Nephron (organoid): ENCODE data around the gene FMN2.

Experiments
- H3K27ac Mint-ChIP-seq, 3 experiments: 2 replicates each; pipeline ENCODE4 v1.8.0; 2020; ENCODE audit warnings: mixed read lengths in 3 of 3, mild to moderate bottlenecking in 2 of 3, moderate library complexity in 1 of 3
- H3K27me3 Mint-ChIP-seq: 2 replicates; pipeline ENCODE4 v1.8.0; 2021; ENCODE audit warnings: low read depth, mild to moderate bottlenecking, moderate library complexity, mixed read lengths
- H3K36me3 Mint-ChIP-seq: 2 replicates; pipeline ENCODE4 v1.8.0; 2020; ENCODE audit warnings: low read depth, mixed read lengths
- H3K4me1 Mint-ChIP-seq: 2 replicates; pipeline ENCODE4 v1.8.0; 2020; ENCODE audit warnings: mixed read lengths
- H3K4me3 Mint-ChIP-seq, 3 experiments: 2 replicates each; pipeline ENCODE4 v1.8.0; 2020; ENCODE audit warnings: mild to moderate bottlenecking in 3 of 3, mixed read lengths in 3 of 3, moderate library complexity in 2 of 3
- H3K9me3 Mint-ChIP-seq: 2 replicates; pipeline ENCODE4 v1.8.0; 2020; ENCODE audit warnings: mixed read lengths
- TF ChIP-seq, protein P1 (sequence below), 3 experiments: fragments of 200-600 bp; sonication (generic); IDR thresholded peaks; one replicate each; pipeline ENCODE4 v1.5.0; 2021; ENCODE audit warnings: antibody characterized with exemption in 3 of 3; ENCODE audit not compliant: unreplicated experiment in 3 of 3

FMN2 gene

DNA sequence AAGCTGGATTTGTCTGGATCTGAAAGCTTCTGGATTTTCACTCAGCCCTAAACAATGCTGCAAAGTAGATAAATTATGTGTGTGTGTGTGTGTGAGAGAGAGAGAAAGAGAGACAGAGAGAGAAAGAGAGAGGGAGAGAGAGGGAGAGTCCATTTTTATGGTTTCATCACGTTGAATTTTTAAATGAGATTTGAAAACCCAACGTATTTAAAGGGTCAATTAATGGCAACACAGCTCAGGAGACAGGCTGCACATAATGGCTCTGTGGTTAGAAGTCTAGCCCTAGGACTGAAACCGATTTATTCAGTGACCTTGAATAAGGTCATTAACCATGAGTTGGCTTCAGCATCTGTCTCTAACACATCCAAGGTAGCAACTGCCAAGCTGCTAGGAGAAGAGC lies 35.3 kb upstream of the FMN2 start:
- TF ChIP-seq, protein P1, sequence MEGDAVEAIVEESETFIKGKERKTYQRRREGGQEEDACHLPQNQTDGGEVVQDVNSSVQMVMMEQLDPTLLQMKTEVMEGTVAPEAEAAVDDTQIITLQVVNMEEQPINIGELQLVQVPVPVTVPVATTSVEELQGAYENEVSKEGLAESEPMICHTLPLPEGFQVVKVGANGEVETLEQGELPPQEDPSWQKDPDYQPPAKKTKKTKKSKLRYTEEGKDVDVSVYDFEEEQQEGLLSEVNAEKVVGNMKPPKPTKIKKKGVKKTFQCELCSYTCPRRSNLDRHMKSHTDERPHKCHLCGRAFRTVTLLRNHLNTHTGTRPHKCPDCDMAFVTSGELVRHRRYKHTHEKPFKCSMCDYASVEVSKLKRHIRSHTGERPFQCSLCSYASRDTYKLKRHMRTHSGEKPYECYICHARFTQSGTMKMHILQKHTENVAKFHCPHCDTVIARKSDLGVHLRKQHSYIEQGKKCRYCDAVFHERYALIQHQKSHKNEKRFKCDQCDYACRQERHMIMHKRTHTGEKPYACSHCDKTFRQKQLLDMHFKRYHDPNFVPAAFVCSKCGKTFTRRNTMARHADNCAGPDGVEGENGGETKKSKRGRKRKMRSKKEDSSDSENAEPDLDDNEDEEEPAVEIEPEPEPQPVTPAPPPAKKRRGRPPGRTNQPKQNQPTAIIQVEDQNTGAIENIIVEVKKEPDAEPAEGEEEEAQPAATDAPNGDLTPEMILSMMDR (IDR thresholded peaks at IDR 0.05; ENCODE audit: unreplicated experiment in 3 of 3): no peak
- Mint-ChIP-seq H3K27ac (no peak overlapping the region), H3K27me3 (no peaks in the 10 kb centered on the region), H3K9me3 (no peaks in the 10 kb centered on the region), H3K4me3 (no peak overlapping the region), H3K36me3 (no peaks in the 10 kb centered on the region), H3K4me1 (no peaks in the 10 kb centered on the region)

DNA sequence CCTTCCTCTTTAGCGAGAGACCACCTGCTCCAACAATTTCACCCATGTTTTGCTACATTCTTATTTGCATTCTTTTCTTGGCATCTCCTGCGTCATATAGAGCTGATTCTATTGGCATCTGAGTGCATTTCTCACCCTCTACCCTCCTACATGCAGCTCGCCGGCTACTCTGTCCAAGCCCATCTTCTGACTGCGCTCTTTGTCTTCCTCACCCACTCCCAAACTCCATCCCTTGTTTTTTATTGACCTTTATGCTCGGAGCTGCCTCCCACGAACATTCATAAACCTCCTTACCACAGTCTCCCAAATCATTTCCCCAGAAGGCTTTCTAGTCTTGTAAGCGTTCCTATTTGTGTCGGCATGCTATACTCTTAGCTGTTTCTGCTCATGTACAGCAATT lies 33.6 kb upstream of the FMN2 start:
- TF ChIP-seq, protein P1 (IDR thresholded peaks at IDR 0.05; ENCODE audit: unreplicated experiment in 3 of 3): no peak
- no peaks in the 10 kb centered on the region for H3K4me1 Mint-ChIP-seq
- no peaks in the 10 kb centered on the region for H3K36me3 Mint-ChIP-seq
- no peaks in the 10 kb centered on the region for H3K27me3 Mint-ChIP-seq
- no peaks in the 10 kb centered on the region for H3K9me3 Mint-ChIP-seq
- no peak overlapping the region for H3K27ac Mint-ChIP-seq
- no peak overlapping the region for H3K4me3 Mint-ChIP-seq

GRCh38 chr1:240068961-240069360 lies 22.7 kb upstream of the FMN2 start:
- Mint-ChIP-seq H3K4me1 (no peaks in the 10 kb centered on the region), H3K36me3 (no peaks in the 10 kb centered on the region), H3K9me3 (no peaks in the 10 kb centered on the region), H3K27me3 (no peaks in the 10 kb centered on the region), H3K27ac (no peak overlapping the region), H3K4me3 (no peak overlapping the region)
- TF ChIP-seq, protein P1 (IDR thresholded peaks at IDR 0.05; ENCODE audit: unreplicated experiment in 3 of 3): no peak

DNA sequence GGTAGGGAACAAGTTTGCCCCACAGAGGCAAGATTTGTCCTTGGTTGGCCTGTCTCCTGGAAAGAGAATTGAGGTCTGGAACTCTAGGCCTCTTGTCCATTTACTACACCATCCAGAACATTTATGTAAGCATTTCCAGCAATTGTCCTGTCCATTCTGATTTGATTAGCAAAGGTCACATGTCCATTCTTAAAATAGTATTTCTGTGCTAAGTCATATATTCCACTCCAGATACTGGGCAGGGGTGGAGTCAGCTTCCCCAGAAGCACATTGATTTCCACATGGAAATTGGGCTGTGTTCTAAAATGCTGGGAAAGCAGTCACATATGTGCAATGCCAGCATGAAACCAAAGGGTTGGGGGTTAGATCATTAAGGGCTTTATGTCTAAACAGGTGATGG lies 21.5 kb upstream of the FMN2 start:
- no peaks in the 10 kb centered on the region for H3K9me3 Mint-ChIP-seq
- TF ChIP-seq, protein P1 (IDR thresholded peaks at IDR 0.05; ENCODE audit: unreplicated experiment in 3 of 3): no peak
- no peaks in the 10 kb centered on the region for H3K4me1 Mint-ChIP-seq
- no peaks in the 10 kb centered on the region for H3K36me3 Mint-ChIP-seq
- no peaks in the 10 kb centered on the region for H3K27me3 Mint-ChIP-seq
- no peak overlapping the region for H3K27ac Mint-ChIP-seq
- H3K4me3 Mint-ChIP-seq: no peak overlapping the region

GRCh38 chr1:240073097-240073496 lies 18.6 kb upstream of the FMN2 start:
- no peaks in the 10 kb centered on the region for H3K4me1 Mint-ChIP-seq
- TF ChIP-seq, protein P1 (IDR thresholded peaks at IDR 0.05; ENCODE audit: unreplicated experiment in 3 of 3): no peak
- peaks cover 4% of the 10 kb centered on the region for H3K9me3 Mint-ChIP-seq
- H3K27ac Mint-ChIP-seq: no peak overlapping the region
- no peak overlapping the region for H3K4me3 Mint-ChIP-seq
- H3K36me3 Mint-ChIP-seq: no peaks in the 10 kb centered on the region
- no peaks in the 10 kb centered on the region for H3K27me3 Mint-ChIP-seq

DNA sequence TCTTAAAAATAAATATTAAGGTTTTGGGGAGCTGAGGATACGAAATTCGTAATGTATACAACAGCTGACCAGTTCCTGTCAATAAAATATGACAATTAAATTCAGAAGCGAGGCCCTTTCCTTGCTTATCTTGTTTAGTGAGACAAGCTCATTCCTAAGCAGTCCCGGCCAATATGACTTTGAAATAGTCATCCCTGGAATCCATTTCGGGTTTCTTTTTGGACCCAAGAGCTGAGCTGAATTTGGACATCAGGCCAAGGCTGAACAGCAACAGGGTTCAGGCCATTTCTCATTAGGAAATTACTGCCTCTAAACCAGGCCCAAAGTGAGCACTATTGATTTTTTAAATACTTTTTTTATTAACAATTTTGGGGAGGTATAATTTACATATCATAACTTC lies 17.3 kb upstream of the FMN2 start:
- no peaks in the 10 kb centered on the region for H3K4me1 Mint-ChIP-seq
- H3K27me3 Mint-ChIP-seq: peaks cover 4% of the 10 kb centered on the region
- H3K36me3 Mint-ChIP-seq: no peaks in the 10 kb centered on the region
- TF ChIP-seq, protein P1 (IDR thresholded peaks at IDR 0.05; ENCODE audit: unreplicated experiment in 3 of 3): no peak
- no peak overlapping the region for H3K27ac Mint-ChIP-seq
- H3K9me3 Mint-ChIP-seq: peaks cover 6% of the 10 kb centered on the region
- no peak overlapping the region for H3K4me3 Mint-ChIP-seq
